Measurements from ENCODE around the gene SLC2A8.
A peak's percentile ranks its signal among the peaks of the same experiment; 100 is the strongest.

DNA sequence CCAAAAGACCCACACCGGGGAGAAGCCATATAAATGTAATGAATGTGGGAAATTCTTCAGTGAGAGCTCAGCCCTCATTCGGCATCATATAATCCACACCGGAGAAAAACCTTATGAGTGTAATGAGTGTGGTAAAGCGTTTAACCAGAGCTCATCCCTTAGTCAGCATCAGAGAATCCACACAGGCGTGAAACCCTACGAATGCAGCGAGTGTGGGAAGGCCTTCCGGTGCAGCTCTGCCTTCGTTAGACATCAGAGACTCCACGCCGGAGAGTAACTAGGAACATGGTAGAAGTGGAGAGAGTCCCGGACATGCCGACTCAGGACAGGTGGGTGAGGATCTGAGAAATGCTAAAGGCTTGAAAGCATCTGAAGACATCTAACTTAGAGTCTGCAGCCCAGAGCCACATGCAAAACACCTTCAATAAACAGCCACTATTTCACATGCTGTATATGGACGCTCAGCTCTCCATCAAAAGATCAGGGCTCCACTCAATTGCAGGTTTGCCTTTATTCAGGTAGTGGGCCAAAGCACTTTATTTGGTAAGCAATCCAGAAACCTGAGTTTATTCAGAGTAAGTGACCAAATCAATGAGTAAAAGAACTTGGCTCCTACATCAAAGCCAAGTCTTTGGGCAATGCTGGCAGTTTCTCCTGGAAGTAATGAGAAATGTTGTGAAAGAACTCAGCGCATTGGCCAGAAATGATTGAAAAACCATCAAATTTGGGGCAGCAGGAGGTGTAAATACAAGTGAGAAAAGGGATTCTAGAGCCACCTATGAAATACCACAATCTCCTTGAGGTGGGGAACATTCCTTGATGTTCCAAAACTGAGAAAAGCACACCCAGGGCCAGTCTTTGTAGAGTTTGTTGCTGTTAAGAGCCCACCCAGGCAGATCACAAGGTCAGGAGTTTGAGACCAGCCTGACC lies 48.2 kb downstream of the SLC2A8 start:
- TF ChIP-seq POLR2A (IDR thresholded peaks at IDR 0.05; ENCODE audit: low read length), result peak; percentile 17
- no peak for TF ChIP-seq GATA1 (IDR thresholded peaks at IDR 0.05; ENCODE audit: low read depth, low read length)
